Urinary bladder (tissue), 4 donors: ENCODE measurements around the gene DLG5. TPM values are rescaled to one million over a fixed set of nuclear protein-coding genes. Genes with fewer than 3 reads are reported as not detected.
A peak's percentile ranks its signal among the peaks of the same experiment; 100 is the strongest.

ENCODE experiments used
- DNase-seq: peaks from one replicate; pipeline ENCODE4 v3.0.0-alpha.2; 2015; ENCODE audit errors: extremely low spot score
- H3K27ac ChIP-seq: one replicate; pipeline ENCODE4 v1.5.1; 2013; ENCODE audit warnings: low read depth, mild to moderate bottlenecking, moderate library complexity
- H3K36me3 ChIP-seq: one replicate; pipeline ENCODE4 v1.6.1; 2013; ENCODE audit warnings: mild to moderate bottlenecking, moderate library complexity; ENCODE audit not compliant: insufficient read depth
- H3K4me1 ChIP-seq: one replicate; pipeline ENCODE4 v1.6.1; 2013; ENCODE audit warnings: mild to moderate bottlenecking, moderate library complexity; ENCODE audit not compliant: insufficient read depth
- H3K4me3 ChIP-seq: one replicate; pipeline ENCODE4 v1.5.1; 2013; ENCODE audit warnings: low read depth, low read length
- WGBS: extraction: QIAGEN DNeasy Blood & Tissue Kit; methylation state at CpG from one replicate; pipeline ENCODE4 v1.1.7; 2013; 5-methylcytosine and 5-hydroxymethylcytosine counted together
- polyA plus RNA-seq: library from polyadenylated mRNA; stranded (reverse); fragments of 200-250 nt; gene quantifications from one replicate; pipeline ENCODE4 v1.2.3, GENCODE V29; 2013
- total RNA-seq: library from RNA; depleted of rRNA; stranded (reverse); fragments of >200 nt; gene quantifications from one replicate; pipeline ENCODE4 v1.2.3, GENCODE V29; 2014
- donor health status: healthy with polysubstance abuse.
- donor health status: healthy.

Gene DLG5
- total and polyA plus RNA-seq, 2 donors: 30.3 to 36.9 TPM

DNA sequence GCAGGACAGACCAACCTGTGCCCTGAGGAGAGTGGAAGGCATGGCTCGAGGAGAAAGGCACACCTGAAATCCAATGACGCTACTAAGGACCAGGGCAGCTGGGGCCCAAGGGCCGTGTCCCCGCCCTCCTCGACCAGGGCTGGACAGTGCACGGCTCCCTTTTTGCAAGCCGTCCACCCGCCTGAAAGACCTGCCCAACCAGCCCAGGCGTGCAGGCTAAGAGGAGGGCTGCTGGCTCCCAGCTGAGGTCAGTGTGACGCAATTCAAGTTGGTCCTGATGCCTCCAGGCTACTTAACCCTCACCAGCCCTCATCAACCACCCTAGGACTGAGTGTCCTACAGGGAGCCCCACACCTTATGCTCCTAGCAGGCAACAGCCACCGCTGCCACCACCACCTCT is 69.3 kb downstream of the DLG5 start:
- 73% methylated on average over 11 of the region's 11 CpGs for WGBS
- H3K4me1 ChIP-seq: no peaks in the 10 kb centered on the region
- no peak for DNase-seq
- no peak overlapping the region for H3K27ac ChIP-seq
- H3K36me3 ChIP-seq: peaks cover 4% of the 10 kb centered on the region
- no peak overlapping the region for H3K4me3 ChIP-seq

DNA sequence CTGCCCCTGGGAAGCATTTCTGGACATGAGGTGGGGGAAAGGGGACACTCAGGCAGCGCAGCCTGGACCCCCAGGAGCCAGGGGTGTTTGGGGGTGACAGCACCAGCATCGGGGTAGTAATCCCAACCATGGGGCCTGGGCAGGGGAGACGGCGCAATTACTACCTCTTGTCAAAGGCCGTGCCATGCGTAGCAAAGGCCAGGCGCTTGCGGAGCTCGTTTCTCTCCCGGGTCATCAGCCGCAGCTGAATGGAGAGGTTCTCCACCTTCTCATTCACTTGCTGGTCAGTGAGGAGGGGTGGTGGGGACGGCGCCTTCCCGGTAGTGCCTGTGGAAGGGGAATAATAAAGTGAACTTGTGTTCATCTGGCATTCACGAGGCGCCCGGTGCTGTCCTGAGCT is 70.0 kb downstream of the DLG5 start:
- Histone ChIP-seq H3K36me3 (peaks cover 4% of the 10 kb centered on the region), H3K4me1 (no peaks in the 10 kb centered on the region), H3K4me3 (no peak overlapping the region), H3K27ac (no peak overlapping the region)
- 91% methylated on average over 17 of the region's 17 CpGs for WGBS
- no peak for DNase-seq

DNA sequence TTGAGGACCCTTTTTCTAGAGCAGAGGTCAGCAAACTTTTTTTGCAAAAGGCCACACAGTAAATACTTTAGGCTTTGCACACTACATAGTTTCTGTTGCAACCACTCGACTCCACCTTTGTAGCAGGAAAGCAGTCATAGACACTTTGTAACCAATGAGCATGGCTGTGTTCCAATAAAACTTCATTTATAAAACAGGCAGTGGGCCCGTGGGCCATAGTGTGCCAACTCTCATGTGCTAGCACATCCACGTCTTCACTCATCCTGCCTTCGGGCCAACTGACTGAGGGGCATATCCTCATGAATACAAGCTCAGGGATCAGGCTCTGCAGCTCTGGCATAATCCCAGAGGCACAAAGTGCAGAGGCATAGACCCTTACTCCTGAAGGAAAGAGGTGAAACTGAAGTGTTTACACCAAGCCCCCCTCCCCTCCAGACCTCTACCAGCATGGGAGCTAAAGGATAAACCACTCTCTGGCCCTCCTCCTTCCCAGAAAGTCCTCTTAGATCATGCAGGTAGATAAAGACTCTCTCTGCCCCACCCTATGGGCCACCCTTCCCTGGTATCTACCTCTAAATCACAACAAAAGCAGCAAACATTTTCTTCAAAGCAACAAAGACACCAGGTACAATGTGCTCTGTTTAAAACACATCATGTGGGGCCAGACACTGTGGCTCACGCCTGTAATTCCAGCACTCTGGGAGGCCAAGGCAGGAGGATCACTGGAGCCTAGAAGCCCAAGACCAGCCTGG is 71.0 kb downstream of the DLG5 start:
- H3K36me3 ChIP-seq: peaks cover 8% of the 10 kb centered on the region
- no peak for DNase-seq
- no peaks in the 10 kb centered on the region for H3K4me1 ChIP-seq
- H3K4me3 ChIP-seq: no peak overlapping the region
- 63% methylated on average over 5 of the region's 5 CpGs for WGBS
- H3K27ac ChIP-seq: no peak overlapping the region

DNA sequence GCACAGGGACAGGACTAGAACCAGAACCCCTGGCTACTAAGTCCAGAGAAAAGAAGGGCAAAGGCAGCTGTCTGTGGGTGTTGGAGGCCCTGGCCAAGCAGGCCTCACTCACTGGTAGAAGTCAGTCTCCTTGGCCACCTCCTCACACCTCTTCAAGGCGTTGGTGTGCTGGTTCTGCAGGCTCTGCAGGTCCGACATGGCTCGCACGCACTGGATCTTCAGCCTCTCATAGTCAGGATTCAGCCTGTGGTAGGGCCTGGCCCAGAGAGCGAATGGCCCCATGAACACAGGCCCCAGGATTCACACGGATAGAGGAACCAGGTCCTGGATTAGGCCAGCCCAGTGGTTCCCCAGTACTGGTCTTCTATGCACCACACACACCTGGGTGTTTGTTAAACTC is 72.4 kb downstream of the DLG5 start:
- H3K4me1 ChIP-seq: no peaks in the 10 kb centered on the region
- WGBS: 90% methylated on average over 6 of the region's 6 CpGs
- H3K36me3 ChIP-seq: peaks cover 8% of the 10 kb centered on the region
- H3K27ac ChIP-seq: no peak overlapping the region
- no peak overlapping the region for H3K4me3 ChIP-seq
- no peak for DNase-seq

DNA sequence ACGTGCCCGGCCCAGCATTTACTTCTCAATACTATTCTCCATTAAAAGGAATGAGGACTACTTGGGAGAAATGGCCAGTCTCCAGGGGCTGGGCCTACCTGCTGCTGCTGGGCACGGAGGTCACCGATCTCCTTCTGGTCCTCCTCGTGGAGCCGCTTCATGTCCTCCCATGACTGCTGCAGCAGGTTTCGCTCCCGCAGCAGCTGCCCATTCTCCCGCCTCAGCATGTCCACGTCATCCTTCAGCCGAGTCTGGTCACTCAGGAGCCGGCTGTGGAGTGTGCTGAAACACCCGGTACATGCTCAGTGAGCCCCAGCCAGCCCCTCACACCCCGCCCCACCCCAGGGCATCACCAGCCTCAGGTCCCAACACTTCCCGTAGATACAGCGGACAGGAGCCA is 73.3 kb downstream of the DLG5 start:
- DNase-seq: no peak
- Histone ChIP-seq H3K27ac (no peak overlapping the region), H3K4me3 (no peak overlapping the region), H3K4me1 (no peaks in the 10 kb centered on the region), H3K36me3 (peaks cover 8% of the 10 kb centered on the region)
- 97% methylated on average over 16 of the region's 16 CpGs for WGBS

DNA sequence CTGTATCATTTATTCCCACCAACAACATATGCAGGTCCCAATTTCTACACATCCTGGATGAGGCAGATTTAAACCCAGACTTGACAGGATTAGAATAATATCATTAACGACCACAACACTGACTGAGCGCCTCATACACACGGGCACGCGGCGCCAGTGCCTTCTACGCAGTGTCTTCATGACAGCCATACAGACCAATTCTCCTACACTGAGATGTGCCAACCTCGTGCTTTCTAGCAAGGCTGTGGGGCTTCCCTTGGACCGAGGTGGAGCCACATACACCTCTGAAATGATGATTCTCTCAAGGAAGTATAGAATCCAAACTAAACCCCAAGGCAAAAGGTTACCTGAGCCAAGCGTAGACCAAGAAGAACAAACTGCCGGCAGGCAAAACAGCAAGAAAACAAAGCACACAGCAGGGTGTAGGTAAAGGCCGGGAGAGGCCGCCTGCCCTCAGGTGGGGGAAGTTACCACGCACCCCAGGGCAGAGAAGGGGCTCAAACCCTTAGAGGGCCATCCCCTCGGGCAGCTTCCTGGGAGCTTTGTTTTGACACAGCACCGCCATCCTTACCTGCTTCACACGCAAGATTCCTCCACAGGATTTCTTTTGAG is 75.8 kb downstream of the DLG5 start:
- WGBS: 90% methylated on average over 17 of the region's 17 CpGs
- DNase-seq: no peak
- H3K4me1 ChIP-seq: no peaks in the 10 kb centered on the region
- H3K36me3 ChIP-seq: peaks cover 8% of the 10 kb centered on the region
- H3K4me3 ChIP-seq: no peak overlapping the region
- no peak overlapping the region for H3K27ac ChIP-seq

DNA sequence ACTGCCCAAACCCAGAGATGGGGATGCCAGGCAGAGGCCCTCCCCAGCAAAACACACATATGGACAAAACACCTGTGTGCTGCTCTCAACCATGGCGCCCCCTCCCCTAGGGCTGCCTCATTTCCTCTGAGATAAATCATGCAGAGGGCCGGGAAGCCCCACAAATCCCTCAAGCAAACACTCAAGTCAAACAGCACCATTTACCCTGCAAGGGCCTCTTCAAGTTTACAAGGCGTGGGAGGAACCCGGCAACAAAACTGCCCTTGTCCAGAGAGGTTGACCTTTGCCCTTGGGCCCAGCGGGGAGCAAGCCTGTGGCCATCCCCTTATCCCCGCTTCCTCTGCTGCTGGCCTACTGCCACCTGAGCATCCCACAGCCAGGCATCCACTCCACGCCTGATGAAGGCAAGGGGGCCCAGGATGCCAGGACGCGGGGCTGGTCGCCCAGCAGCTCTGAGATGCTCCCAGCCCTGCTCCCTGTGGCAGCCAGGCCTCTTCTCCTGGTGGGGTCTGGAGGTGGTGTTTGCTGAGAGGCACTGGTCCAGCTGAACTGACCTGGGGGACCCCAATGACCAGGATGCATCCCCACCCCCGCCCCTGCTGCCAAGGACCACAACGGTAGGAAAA is 77.4 kb downstream of the DLG5 start:
- no peaks in the 10 kb centered on the region for H3K4me1 ChIP-seq
- H3K27ac ChIP-seq: peak overlapping the region; percentile 31
- no peak for DNase-seq
- H3K4me3 ChIP-seq: no peak overlapping the region
- 66% methylated on average over 12 of the region's 12 CpGs for WGBS
- peaks cover 8% of the 10 kb centered on the region for H3K36me3 ChIP-seq

DNA sequence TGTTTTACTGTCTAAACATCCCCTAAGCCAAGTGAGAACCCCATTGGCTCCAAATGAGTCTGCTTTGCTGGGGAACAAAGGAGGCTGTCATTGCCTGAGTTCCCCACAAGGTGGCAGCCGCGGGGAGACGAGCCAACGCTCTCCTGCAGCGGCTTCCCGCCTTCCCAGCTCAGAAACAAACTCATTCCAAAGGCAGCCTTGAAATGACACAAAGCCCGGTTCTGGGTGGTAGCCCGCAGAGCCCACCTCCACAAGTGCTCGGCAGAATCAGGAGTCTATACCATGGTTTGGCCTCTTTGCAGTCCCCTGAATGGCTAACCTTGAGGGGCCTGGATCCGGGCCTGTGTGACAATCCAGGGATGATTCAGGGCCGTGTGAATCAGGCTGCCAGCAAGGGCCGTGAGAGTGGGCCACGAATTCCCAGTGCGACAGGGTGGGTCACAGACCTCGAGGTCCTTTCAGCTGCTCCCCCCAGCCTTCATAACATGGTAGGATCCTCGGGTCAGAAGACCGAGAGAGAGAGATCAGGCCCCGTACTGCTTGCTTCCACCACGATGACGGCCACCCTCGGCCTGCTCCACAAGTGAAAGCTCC is 79.7 kb downstream of the DLG5 start:
- peak; percentile 42 for DNase-seq
- H3K36me3 ChIP-seq: peaks cover 5% of the 10 kb centered on the region
- 22% methylated on average over 21 of the region's 21 CpGs for WGBS
- no peak overlapping the region for H3K4me3 ChIP-seq
- no peak overlapping the region for H3K27ac ChIP-seq
- H3K4me1 ChIP-seq: no peaks in the 10 kb centered on the region

DNA sequence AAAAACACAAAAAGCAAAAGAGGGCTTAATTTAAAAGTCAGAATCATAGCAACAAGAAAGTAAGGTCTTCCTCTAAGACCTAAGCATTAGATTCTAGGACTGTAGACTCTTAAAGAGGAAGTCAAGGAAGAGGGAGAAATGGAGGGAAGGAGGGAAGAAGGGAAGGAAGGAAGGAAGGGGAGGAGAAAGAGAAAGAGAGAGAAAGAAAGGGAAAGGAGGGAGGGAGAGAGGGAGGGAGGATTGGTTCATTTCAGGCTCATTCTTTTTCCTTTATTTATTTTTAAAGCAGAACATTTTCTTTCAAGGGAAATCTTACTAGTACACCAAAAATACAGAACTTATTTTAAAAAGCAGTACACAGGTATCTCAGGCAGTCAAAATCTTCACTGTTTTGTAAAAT is 81.1 kb downstream of the DLG5 start:
- H3K4me3 ChIP-seq: no peak overlapping the region
- no peak overlapping the region for H3K27ac ChIP-seq
- no peak for DNase-seq
- peaks cover 1% of the 10 kb centered on the region for H3K36me3 ChIP-seq
- no peaks in the 10 kb centered on the region for H3K4me1 ChIP-seq

DNA sequence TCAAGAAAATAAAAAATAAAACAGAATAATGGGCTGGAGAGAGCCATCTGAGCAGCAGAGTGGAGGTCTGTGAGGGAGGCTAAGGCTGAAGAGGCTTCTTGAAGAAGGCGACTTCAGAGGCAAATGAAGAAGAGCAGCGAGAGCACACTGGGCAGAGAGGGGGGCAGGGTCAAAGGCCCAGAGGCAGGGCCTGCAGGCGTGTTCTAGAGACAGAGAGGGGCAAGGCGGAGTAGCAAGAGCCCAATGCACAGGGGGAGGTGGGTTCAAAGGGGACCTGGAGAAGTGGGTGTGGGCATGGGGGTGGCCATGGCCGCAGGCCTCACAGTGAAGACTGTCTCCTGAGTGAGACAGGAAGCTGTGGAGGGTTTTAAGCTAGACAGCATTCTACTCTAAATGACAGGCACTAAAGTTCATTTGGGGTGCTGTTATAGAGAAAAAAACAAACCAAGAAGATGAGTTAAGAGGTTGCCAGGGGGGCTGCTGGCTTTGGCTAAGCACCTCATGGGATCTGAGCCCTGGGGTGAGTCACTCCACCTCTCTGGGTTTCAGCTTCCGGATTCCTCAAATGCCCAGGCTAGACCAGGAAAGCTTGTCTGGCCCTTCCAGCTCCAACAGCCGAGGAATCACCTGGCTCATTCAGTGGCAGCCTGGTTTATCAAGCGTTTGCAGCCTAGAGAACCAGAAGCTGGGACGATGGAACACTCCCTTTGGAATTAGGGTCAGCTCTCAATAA is 81.7 kb downstream of the DLG5 start:
- DNase-seq: no peak
- Histone ChIP-seq H3K36me3 (peaks cover 1% of the 10 kb centered on the region), H3K4me1 (no peaks in the 10 kb centered on the region), H3K27ac (no peak overlapping the region), H3K4me3 (no peak overlapping the region)
- 69% methylated on average over 9 of the region's 9 CpGs for WGBS

DNA sequence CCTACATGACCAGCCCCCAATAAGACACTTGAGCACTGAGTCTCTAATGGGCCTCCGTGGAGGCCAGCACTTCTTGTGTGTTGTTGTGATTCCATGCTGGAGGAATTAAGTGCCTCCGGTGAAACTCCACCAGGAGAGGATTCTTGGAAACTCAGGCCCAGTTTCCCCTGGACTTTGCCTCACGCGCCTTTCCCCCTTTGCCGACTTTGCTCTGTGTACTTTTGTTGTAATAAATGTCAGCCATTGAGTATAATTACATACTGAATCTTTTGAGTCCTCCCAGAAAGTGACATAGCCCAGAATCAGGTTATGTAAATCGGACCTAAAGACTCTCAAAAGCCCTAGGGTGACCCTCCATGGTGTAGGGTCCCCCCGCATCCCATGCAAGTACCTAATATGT is 82.4 kb downstream of the DLG5 start:
- Histone ChIP-seq H3K36me3 (peaks cover 1% of the 10 kb centered on the region), H3K4me1 (no peaks in the 10 kb centered on the region), H3K4me3 (no peak overlapping the region), H3K27ac (no peak overlapping the region)
- no peak for DNase-seq
- 85% methylated on average over 7 of the region's 7 CpGs for WGBS

DNA sequence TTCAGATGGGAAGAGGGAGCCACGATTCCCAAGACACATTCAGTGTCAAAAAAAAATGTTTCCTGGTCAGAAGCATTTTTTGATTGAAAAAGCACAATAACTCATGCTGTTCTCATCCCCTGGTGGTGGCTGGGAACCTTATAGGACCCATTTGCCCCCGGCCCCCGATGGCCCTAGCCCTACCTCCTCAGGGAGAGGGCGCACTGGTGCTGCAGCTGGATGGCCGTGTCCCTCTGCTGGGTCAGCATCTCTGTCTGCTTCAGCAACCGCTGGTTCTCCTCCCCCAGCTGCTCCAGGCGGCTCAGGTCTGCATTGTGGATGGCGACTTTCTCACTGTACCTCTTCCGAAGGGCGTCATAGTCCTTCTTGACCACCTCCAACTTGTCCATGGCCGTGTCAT is 83.3 kb downstream of the DLG5 start:
- Histone ChIP-seq H3K4me3 (no peak overlapping the region), H3K27ac (no peak overlapping the region), H3K36me3 (peaks cover 1% of the 10 kb centered on the region), H3K4me1 (no peaks in the 10 kb centered on the region)
- WGBS: 94% methylated on average over 11 of the region's 11 CpGs
- no peak for DNase-seq

DNA sequence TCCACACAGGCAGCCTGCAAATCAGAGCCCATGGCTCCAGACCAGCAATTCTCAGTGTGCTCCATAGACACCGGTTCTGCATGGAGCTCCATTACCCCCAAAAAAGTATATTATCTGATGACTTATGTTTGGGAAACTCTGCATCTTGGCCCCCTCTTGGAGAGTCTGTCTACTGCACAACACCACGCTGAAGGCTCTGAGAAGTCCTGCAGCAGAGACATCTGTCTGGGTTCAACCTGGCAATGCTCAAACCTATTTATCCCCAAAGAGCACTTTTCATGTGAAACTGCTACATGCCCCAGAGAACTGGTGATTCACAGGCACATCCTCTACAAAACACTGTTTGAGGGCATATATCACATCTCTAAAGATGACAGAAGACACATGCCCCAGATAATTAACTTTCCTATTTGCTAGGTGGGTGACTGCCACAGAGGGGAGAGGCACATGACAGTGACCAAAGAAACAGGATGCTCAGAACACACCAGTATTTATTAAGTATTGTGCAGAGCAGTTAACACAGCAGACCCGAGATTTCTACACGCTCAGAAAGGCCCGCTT is 83.8 kb downstream of the DLG5 start:
- WGBS: 93% methylated on average over 5 of the region's 5 CpGs
- Histone ChIP-seq H3K27ac (no peak overlapping the region), H3K4me3 (no peak overlapping the region), H3K36me3 (peaks cover 1% of the 10 kb centered on the region), H3K4me1 (no peaks in the 10 kb centered on the region)
- DNase-seq: no peak
